Stimulated activated CD8-positive, alpha-beta memory T cell treated with anti-CD3 and anti-CD28 coated beads, Interleukin-15, amount 100 ng/mL, for 48 hours (primary cell): ENCODE results near the gene FHIT.

Source experiments
- DNase-seq, 2 donors: peaks; one replicate each; pipeline ENCODE4 v3.0.0-alpha.2; 2020; ENCODE audit warnings: low read depth in 2 of 2

Gene FHIT

DNA sequence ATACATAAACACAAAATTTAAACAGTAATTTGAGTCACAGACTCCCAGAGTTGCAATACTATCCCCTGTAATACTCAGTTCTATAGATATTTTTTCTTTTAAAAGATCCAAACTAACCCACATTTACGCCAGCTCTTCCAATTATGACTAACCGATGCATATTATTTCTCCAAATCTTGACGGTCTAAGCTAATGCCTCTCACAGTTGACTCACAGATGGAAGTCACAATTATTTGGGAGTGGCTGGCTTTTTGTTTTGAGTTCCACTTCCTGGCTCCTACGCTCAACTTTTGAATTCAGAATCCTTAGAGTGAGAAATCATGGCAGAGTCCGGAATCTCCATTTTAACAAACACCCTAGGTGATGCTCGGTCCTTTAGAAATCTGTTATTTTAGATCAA lies 749.9 kb downstream of the FHIT start:
- DNase-seq: no peak

DNA sequence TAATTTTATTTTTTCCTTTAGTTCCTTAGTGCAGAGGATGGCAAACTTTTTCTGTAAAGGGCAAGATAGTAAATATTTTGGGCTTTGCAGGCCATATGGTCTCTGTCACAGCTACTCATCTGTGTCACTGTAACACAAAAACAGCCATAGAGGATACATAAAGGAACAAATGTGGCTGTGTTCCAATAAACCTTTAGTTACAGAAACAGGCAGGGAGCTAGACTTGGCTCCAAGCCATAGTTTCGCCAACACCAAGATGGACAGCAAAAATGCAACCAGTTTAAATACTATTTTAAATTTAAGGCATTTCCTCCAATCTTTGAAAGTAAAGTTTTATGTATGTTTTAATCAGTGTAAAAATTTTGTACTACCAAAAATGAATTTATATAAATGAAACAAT lies 753.4 kb downstream of the FHIT start:
- DNase-seq: no peak

DNA sequence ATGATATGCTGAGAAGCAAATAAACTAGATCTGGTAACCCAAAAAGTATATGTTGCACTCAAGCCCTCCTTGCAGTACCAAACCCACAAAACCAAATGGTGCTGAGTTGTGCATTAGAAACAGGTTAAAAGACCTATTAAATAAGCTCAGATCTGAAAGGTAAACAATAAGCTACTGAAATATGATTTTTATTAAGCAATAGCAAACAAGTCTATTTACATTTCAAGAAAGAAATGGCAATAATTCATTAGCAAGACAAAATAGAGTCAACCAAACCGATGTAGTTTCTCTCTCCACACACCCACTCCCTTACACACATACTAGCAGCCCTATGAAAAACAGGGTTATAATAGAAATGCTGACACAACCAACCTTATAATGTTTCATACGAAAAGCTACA lies 760.3 kb downstream of the FHIT start:
- DNase-seq: no peak

DNA sequence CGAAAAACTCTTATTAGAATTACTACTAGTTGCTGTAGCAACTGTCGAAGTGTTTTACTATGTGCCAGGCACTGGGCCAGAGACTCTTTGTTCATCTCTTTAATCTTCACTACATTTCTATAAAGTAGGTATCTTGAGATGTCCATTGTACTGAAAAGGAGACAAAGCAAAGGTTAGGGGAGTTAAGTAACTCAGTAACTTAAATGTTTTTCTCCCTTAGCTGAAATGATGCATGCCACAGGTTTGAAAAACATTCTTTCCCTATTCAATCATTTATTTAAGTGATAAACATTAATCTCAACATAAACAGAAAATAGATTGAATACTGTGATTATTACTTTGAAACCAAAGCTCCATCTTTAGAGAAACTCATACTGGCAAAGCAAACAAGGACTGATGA lies 776.2 kb downstream of the FHIT start:
- no peak for DNase-seq

DNA sequence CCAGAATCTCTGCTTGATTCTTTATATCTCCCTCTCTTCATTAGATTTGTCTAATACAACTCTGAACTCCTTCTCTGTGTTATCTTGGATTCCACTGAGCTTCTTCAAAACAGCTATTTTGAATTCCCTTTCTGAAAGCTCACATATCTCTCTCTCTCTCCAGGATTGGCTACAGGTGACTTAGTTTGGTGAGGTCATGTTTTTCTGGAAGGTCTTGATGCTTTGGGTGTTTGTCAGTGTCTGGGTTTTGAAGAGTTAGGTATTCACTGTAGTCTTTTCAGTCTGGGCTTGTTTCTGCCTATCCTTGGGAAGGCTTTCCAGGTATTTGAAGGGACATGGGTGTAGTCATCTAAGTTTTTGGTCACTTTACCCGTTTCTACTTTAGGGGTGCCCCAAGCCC lies 781.8 kb downstream of the FHIT start:
- no peak for DNase-seq

DNA sequence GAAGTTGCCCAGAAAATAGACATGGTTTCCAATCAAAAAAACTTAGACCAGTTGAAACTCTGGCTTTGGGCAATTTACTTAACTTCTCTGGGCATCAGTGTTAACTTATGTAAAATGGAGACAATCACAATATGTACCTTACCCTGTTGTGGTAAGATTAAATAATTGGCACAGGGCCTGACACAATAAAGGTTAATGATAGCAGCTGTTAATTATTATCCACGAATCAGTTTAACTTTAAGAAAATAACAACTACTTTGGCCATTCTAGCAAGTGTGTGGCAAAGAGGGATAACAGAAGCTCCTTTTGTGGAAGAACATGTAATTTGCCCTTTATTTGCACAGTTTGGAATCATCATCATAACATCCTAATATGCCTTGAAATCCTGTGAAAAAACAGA lies 787.6 kb downstream of the FHIT start:
- DNase-seq: no peak

DNA sequence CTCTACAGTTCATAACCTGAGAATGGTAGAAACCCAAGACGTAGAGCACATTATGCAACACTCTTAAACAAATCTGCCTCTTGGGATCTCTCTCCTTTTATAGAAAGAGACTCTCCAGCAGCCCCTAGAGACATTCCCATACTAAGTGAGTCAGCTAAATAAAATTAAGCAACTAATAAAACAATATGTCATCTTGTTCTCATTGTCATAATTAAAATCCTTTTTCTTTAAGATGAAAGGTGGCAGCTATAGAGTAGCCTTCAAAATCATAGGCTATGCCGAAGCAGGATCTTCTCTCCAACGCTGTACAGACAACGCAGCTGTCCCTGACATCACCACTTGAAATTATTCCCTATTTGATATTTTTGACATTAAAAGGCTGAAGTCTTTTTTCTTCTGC lies 790.0 kb downstream of the FHIT start:
- DNase-seq: no peak

DNA sequence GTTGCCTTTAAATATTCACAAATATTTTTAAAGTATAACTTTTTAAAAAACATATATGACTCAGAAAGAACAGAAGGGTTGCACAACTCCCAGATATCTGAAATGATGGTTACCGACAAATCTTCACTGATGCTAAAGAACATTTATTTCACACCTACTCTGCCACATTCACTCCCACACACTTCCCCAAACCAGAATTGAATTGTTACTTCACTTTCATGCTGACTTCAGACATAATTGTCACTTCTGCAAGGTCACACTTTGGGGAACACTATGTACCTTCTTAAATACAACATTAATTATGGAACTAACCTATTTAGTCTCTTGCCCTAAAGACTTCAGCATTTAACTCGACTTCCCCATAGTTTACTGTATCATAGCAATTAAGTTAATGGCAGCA lies 795.1 kb downstream of the FHIT start:
- no peak for DNase-seq

DNA sequence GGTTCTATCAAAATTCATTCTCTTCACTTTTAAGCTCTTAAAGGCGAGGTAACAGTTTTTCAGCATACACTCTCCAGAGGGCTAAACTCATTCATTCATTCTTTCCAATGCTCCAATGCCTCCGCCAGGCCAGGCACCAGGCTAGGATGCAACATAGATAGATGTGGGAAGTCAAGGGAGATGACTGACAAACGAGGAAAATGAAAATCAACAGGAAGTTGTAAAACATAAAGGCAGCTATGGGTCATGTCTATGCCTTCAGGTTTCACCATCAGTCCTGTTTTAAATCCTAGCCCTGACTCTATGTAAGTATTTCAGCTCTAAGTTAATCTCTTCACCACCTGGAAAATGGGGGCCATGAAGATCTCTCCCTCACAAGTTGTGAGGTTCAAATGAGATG lies 797.9 kb downstream of the FHIT start:
- no peak for DNase-seq

DNA sequence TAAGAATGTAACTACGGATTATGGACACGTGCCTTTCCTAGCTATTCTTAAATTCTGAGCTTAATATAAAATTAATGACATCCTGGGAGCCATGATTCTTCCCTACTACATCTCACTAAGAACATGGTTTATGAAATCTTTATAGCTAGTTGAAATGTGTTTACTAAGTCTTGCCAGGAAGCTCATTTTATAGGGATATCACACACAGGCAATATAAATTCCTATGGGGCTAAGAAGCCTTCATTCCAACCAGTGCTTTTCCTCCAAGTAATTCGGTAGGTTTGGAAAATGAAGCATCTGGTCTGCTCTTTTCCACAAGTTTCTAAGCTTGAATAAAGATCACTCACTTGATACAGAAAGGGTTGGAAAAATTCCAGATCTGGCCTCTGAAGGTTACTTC lies 802.6 kb downstream of the FHIT start:
- no peak for DNase-seq

DNA sequence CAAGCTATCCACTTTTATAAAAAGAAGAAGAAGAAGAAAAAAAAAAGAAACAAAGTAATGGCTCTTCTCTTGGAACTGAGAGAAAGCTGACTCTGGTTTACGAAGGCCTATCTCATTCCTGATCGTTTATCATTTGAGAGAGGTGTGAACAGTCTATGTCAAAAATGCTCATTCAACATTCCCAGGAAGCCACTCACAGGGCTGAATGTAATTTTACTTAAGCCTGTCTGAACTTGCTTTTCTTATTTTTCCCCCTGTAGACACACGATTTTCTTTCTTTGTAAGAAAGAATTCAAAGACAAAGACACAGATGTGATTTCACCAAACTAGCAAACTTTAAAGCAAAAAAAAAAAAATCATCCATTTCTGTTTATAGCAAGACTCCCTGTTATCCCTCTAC lies 805.8 kb downstream of the FHIT start:
- DNase-seq: no peak

DNA sequence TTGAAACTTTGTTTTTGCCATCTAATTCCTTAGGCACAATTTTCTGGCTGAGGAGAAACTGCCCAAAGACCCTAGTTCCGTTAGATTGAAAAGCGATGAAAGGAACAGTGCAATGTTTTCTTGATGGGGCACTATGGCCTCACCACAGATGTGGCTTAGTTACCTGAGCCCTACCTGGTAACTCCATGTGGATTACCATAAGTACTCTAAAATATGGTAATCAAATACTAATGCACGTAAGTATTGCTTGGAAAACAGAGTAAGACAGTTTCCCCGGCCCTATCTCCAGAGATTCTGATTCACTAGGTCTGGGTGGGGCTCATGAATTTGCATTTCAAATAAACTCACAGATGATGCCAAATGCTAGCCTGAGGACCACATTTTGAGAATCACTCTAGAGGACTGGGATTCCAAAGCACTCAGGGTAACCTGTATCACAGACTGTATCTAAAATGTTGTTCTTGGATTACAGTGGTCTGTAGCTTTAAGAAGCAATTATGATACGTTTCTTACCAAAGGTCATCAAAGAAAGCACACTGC lies 806.3 kb downstream of the FHIT start:
- no peak for DNase-seq

DNA sequence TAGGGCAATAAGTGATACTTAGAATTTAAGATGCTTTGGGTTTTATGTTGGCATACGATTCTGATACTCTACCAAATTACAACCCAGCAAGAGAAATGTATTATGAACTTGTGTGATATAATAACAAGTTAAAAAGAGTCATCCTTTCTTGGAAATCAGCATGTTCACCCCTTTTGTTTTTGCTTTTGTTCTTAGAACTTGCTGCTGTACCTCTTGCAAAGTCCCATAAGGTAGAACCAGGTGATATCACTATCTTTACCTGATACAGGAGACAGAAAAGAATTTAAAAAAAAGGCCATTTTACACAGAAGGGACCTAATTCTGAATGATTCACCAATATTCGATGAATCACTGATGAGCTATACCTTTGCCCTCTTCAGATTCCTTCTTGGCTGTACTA lies 810.4 kb downstream of the FHIT start:
- DNase-seq: no peak

DNA sequence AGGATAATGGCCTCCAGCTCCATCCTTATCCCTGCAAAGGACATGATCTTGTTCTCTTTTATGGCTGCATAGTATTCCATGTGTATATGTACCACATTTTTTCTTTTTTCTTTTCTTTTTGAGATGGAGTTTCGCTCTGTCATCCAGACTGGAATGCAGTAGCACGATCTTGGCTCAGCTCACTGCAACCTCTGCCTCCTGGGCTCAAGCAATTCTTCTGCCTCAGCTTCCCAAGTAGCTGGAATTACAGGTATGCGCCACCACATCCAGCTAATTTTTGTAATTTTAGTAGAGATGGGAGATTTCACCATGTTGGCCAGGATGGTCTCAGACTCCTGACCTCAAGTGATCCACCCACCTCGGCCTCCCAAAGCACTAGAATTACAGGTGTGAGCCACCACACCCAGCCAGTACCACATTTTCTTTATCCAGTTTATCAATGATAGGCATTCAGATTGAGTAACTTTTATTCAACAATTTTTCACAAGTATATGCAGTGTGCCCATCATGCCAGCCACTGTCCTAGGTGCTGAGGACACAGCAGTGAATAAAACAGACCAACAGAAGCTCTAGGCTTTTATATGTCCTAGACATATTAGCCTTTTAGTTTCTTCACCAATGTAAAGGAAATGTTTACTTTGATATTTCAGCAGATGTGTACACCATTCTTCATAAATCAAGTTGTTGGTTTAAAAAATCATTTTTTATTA lies 815.2 kb downstream of the FHIT start:
- DNase-seq: no peak

DNA sequence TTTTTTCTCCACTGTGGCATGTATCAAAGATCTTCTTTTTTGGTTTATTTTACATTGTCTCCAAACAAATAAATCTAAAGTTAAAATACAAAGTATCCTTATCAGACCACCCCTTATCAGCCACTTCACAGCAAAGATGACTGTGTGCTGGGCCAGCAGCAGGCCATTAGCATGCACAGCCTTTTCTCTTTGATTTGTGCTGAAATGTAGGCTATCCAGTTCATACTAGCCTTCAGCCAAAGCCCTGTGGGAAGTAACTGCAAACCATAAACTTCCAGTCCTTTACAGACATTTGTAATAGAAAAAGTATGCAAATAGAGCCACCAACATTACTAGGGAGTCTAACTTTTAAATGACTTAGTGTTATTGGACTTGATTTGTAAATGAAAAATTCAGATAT lies 816.3 kb downstream of the FHIT start:
- no peak for DNase-seq

DNA sequence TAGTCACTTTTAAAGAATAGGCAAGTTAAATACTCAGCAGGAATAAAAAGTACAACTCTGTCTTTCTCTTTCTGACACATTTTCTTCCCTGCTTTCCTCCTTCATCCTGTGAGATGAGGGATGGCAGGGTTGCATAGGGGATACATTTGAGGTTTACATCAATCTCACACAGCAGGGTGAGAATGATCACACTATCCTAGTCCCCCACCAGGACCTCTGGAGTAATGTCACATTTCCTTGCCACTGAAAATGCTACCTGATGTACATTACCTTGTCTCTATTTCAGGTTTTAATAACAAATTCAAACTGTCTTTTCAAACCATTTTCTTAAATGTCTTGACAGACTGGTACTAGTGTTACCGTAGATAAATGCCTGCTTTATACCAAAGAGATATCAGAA lies 816.9 kb downstream of the FHIT start:
- no peak for DNase-seq

DNA sequence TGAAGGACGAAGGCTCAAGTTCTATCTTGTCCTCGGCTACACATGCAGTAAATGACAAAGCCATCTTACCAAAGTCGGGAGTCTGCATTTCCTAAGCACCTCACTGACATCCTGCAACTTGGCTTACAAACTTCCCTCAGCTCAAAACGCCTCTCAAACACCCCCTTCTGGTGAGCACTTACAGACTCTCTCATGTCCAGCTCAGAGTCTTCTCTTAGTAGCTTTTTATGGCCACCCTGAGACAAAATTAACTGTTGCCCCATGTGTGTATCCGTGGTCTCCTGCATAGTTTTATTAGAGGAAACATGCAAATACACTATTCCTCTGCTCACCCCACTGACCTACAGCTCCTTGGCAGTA lies 819.7 kb downstream of the FHIT start:
- no peak for DNase-seq

DNA sequence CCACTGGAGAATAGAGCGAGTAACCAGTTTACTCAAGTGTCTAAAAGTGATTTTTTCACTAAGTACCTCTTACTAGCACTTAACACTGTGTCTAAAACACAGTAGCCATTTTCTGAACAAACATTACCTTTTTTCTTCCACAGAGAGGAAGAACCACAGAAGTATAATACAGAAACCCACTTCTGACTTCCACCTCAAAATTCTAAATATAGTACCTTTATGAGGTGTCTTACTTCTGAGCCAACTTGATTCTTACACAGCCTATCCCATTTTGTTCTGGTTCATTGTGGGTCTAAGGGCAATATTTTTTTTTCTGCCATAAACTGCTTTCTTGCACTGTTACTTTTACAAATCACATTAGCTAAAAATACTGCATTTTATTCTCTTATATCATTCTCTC lies 821.0 kb downstream of the FHIT start:
- DNase-seq: no peak

DNA sequence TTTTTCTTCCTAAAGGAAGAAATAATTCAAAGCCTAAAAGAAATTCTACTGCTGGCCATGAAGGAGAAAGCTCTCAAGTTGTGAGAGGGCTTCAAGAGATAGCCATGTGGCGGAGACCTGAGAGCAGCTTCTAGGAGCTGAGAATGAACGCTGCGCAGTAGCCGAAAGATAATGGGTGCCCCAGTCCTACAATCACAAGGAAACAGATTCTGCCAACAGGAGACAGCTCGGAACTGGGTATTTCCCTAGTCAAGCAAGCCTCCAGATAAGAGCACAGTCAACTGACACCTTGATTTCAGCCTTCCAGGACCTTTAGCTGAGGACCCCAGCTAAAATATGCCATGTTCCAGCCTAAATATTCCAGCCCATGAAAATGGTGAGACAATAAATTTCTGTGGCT lies 824.1 kb downstream of the FHIT start:
- DNase-seq: no peak

DNA sequence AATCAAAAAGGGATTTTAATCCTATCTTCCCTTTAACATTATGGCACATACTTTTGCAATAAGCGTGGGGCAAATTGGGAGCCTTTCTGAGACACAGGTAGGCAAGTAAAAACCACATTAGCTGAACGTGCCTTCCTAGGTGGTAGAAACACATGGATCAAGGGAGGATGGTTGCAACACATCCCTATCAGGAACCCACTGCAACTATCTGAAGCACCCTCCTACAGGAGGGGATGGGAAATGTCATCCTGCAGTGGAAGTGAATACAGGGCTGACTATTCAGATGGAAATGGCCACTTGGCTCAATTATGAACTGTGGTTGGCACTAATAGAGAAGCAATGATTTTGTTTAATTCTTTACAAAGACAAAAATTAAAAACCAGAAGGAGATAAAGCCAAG lies 826.3 kb downstream of the FHIT start:
- DNase-seq: no peak

DNA sequence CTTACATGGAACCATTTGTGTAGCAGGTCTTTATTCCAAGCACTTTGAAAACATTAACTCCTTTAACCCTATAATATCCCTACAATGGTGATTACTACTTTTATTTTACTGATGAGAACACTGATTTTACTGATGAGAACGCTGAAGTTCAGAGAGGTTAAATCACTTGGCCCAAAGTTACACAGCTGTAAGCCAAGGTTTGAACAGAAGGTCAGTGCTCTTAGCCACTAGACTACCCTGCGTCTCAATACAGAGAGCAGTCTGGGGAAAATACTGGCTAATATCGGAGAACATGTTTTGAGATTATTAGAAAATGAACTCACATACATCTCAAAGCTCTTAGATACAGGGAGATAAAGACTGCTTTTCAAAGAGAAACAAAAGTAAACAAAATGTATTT lies 827.2 kb downstream of the FHIT start:
- DNase-seq: no peak

DNA sequence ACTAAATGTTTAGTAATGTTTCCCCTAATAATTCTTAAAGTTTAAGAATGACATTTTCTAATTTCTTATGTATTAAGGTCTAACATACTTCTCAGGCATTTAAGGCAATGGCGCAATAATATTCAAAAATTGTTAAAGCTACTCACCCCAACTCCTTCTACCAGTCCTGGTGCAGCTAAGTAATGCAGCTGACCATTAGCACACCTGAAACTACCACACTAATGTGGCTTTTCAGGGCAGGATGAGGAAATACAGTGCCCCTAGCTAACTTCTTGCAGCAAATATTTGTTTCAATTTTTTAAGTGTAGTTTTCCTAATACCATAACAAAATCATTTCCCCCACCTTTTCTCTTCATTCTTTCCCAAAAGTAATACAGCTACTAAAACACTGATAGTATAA lies 827.7 kb downstream of the FHIT start:
- DNase-seq: no peak

DNA sequence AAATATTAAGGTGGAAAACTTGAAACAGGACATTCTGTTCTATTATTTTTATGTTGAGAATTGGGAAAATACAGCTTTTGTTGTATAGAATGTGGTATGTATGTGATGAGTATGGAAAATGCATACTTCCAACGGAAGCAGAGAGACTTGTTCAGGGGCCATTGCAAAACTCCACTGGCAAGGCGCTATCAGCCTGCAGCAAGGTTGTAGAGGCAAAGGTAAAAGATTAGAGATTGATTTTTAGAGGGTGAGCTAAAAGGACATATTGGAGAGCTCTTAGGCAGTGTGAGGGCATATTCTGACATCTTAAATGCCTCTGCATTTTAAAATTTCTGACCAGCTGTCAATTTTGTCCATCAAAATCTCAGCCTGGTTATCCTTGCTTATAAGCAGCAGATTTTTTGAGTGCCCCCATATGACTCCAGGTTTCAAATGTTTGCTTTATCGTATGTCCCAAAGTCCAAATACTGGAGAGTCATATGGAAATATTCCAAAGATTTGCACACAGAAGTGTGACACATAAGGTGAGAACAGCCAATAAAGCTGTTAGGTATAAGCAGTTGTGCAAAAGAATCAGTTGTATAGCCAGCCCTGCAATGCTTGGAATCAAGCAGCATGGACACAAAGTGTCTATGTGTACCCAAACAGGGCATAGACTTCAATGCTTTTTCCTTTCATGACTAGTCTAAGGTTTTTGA lies 829.4 kb downstream of the FHIT start:
- DNase-seq: no peak

DNA sequence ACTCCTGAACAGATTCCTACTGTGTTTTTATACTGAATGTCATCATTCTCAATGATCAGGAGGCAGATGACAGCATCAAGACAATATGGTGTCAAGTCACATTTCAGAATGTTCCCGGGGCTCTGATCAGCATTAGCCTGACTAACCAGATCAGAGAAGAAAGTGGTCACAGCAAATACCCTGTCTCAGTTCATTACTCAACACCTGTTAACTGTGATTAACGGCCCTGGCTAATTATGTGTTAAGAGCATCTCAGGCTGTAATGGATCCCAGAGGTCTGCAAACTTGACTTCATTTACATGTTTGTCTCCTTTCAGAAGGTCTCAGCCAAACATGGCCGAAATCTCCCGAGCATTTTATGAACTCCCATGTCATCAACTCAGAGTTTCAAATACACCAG lies 833.7 kb downstream of the FHIT start:
- no peak for DNase-seq
